ENCODE measurements around the gene CAPN15.
"Not testable (repeated sequence)": the region's sequence is repeated elsewhere in the genome, so short reads cannot be mapped to it uniquely, and the experiment has no call there.

The CAPN15 gene

DNA sequence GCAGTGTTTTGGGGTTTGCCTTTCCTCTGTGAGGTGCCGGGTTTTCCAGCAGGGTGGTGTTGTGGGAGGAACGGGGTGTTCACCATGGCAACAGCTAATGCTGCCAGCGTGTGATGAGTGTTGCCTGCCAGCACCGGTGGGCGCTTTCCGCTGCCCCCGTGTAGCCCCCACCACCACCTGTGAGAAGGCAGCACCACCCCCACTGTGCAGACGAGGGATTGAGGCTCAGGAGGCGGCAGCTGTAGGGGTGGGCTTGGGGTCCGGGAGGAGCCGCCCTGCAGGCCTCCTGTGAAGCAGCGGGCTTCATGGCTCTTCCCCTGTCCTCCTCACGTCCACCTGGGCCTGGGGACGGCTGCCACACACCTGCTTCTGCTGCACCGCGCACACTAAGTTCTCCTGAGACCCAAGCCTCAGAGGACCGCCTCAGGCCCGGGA lies 67.6 kb downstream of the CAPN15 start:
- DNase-seq: no peak

DNA sequence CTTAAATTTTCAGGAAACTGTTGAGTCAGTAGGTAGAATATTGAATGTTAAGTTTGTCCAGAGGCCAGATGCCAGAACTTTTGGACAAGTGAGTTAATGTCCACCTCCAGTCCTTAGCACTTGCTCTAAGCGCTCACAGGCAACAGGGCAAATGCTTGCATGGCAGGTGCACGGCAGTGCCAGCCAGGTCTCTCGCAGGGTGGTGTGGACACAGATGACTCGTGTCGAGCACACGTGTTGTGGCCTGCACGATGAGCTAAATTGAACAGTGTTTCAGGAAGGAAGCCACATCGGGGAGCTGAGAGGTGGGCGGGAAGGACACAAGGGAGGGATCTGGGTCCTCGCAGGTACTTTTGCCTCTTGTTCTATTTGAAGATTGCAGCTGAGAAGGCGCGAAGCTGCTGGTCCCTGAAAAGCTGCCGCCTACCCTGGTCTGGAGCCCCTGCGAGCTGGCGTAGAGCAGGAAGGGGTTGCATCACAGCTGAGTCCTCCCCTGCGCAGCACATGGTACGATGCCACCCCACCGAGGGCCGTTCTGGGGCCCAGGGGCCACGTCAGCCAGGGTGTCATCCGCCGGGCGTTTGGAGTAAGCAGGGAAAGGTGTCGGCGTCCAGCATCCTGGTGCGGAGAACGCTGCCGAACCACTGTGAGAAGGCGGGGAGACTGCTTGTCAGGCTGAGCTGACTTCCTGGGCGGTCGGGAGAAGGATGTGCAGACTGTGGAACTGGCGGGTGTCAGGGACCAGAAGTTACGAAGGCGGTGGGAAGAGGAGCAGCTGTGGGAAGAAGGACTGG lies 68.6 kb downstream of the CAPN15 start:
- DNase-seq: no peak

DNA sequence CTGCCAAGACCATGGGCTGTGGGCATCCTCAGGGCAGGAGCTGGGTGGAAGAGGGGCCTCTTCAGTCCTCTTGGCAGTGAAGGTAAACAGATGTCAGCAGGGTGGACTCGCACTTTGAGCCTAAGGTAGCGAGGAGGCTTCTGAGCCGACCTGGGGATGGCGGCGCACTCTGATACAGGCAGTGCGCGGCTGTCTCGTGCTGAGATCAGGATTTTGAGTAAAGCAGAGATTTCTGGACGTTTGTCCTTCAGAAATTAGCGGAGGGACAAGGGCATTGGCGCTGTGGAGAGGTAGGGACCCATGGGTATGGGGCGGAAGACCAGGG lies 69.2 kb downstream of the CAPN15 start:
- no peak for DNase-seq

DNA sequence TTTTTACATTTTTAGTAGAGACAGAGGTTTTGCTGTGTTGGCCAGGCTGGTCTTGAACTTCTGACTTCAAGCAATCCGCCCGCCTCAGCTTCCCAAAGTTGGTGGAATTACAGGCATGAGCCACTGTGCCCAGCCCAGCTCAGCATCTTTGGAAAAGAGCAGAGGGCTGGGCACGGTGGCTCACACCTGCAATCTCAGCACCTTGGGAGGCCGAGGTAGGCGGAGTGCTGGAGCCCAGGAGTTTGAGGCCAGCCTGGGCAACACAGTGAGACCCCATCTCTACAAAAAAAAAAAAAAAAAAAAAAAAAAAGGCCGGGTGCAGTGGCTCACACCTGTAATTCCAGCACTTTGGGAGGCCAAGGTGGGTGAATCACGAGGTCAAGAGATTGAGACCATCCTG lies 70.1 kb downstream of the CAPN15 start:
- DNase-seq: not testable (repeated sequence)

DNA sequence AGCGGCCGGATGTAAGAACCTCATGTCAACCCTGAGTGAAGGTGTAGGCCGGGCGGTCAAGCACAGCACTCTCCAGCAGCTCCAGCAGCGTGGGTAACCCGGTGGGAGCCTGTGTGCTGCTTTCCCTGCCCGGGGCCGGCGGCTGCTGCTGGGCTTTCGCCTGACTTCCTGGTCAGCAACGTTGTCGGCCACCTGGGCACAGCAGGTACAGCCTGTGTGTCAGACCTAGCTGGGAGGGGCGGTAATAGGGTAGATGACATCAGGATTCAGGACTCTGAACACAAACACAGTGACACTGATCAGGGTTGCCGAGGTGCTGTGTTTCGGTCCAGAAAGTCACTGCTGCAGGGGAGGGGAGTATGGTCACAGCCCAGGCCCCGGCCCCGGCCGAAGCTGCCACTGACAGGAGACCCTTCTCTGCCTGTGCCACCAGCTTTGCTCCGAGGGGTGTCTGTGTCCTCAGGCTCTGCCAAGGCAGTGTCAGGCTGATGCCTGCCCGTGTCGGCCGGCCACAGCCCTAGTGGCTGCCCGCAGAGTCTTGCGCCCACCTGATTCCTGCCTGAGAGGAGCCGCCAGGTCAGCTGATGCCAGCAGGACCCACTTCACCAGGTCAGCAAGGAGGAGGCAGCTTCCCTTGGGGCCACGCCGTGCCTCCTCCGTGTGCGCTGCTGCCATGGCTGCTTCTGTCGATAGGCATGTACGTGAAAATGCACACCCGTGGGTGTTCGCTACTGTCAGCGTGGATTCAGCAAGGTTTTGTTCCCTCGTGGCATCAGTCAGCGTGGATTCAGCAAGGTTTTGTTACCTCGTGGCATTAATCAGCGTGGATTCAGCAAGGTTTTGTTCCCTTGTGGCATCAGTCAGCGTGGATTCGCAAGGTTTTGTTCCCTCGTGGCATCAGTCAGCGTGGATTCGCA lies 71.6 kb downstream of the CAPN15 start:
- DNase-seq: no peak

DNA sequence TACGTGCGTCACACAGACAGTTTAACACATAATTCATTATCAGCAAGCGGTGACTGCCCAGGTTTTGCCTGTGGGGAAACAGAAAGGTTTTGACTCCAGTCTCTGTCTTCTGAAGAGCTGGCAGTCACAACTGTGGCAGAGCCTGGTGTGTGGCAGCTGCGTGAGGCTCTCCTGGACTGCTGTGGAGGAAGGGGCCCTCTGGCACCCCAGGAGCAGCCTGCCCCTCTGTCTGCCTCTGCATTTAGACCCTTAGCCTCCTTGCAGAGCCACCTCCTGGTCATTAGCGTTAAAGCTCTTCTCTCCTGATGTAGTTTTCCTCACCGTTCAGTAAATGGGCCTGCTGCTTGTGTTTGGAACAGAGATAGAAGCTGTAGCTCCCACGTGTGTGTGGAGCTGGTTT lies 73.3 kb downstream of the CAPN15 start:
- DNase-seq: no peak

DNA sequence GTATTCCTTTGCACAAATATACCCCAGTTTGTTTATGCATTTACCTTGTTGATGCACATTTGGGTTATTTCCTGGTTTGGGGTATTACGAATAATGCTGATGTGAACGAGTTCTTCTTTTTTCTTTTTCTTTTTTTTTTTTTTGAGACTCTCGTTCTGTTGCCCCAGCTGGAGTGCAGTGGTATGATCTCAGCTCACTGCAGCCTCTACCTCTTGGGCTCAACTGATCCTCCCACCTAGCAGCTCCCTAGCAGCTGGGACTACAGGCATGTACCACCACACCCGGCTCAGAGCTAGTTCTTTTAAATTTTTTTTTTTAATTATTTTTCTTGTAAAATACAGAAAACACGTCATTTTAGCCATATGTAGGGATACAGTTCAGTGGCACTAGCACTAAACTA lies 76.4 kb downstream of the CAPN15 start:
- no peak for DNase-seq

Measured in NCI-H1048 (cell line).